D721Med (cell line): ENCODE measurements around the gene ZC3H12D.

Source experiments
- DNase-seq: peaks from one replicate; pipeline ENCODE4 v3.0.0; 2011; ENCODE audit warnings: low spot score; ENCODE audit not compliant: insufficient read length
- FAIRE-seq: peaks from 2 replicates; lab custom pipeline; 2011; peaks lifted over from hg19 to GRCh38; lab: Jason Lieb, UNC
- TF ChIP-seq, protein P1 (sequence below): IDR thresholded peaks from 2 replicates; pipeline ENCODE4 v1.5.1; 2012; ENCODE audit warnings: mild to moderate bottlenecking, control low read depth; ENCODE audit not compliant: insufficient read depth; ENCODE audit errors: missing control alignments

Gene ZC3H12D

DNA sequence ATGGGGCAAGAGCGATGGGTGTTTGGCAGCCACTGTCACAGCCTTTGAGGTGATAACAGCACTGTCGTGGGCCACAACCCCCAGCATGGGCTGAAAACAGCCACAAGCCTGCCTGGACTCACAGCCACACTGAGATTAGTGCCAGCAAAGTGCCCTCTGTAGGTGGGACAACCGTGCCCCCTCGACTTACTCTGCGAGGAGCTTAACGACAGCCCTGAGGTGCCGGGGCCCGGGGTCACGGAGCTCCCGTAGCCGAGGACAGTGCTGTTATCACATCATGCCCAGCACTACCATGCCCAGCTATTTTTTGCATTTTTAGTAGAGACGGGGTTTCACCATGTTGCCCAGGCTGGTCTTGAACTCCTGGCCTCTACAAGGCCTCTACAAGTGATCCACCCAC lies 48.2 kb downstream of the ZC3H12D start:
- TF ChIP-seq, protein P1, sequence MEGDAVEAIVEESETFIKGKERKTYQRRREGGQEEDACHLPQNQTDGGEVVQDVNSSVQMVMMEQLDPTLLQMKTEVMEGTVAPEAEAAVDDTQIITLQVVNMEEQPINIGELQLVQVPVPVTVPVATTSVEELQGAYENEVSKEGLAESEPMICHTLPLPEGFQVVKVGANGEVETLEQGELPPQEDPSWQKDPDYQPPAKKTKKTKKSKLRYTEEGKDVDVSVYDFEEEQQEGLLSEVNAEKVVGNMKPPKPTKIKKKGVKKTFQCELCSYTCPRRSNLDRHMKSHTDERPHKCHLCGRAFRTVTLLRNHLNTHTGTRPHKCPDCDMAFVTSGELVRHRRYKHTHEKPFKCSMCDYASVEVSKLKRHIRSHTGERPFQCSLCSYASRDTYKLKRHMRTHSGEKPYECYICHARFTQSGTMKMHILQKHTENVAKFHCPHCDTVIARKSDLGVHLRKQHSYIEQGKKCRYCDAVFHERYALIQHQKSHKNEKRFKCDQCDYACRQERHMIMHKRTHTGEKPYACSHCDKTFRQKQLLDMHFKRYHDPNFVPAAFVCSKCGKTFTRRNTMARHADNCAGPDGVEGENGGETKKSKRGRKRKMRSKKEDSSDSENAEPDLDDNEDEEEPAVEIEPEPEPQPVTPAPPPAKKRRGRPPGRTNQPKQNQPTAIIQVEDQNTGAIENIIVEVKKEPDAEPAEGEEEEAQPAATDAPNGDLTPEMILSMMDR, result no peak
- DNase-seq (no peak), FAIRE-seq (no peak)

DNA sequence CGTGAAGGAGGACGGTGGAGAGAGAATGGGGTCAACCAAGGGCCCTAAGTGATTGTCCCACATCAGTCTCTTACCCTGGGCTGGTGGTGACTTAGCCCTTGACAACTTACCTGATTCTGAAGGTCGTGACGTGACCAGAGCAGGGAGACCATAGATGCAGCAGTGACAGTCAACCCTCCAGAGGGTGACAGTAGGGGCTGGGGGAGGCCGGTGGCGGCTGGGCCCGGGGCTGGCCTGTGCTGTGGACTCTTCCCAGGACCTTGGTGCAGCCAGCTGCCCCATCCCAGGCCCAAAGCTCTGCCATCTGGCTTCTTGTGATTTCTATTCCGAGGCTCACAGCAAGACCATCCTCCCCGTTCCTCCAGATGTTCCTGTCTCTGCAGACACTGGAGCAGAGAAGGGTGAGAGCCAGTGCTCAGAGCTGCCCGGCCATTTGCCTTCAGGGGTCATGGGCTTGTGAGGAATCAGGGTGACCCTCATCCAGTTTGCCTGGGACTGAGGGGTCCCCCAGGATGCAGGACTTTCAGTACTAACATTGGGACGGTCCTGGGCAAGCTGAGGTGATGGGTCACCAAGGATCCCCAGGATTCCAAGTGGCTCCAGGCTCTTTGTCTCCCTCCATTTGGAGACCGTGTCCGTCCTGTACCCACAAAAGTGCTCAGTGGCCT lies 48.8 kb downstream of the ZC3H12D start:
- no peak for DNase-seq
- FAIRE-seq, result no peak
- TF ChIP-seq, protein P1, result no peak

DNA sequence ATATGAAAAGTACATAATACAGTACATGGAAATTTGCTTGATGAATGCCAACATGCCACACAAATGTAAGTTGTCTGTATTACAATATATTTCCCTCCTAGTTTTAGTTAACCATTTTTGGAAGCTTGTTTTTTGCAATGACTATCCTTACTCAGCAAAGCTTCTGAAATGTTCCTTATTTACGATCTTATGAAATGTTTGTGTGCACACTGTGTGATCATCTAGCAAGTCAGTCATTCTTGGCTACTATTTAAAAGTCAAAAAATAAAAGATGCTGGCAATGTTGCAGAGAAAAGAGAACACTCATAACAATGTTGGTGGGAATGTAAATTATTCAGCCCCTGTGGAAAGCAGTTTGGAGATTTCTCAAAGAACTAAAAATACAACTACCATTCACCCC lies 50.9 kb downstream of the ZC3H12D start:
- DNase-seq (no peak), FAIRE-seq (no peak)
- TF ChIP-seq, protein P1, result no peak

DNA sequence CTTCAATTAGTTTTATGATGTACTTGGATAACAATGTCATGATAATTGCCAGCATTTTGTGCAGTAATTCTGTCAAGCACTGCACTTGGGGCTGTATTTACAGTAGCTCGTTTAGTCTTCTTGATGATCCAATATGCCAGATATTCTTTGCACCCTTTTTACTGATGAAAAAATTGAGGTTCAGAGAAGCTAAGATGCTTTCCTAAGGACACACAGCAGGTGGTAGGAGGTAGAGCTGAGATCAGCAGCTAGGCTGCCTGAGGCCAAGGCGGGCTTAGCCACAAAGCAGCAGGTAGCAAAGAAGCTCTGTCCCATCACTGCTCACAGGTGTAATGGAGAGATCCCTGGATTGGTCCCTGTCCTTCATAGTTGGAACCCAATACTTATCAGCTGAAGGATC lies 51.4 kb downstream of the ZC3H12D start:
- TF ChIP-seq, protein P1, result no peak
- DNase-seq (no peak), FAIRE-seq (no peak)

DNA sequence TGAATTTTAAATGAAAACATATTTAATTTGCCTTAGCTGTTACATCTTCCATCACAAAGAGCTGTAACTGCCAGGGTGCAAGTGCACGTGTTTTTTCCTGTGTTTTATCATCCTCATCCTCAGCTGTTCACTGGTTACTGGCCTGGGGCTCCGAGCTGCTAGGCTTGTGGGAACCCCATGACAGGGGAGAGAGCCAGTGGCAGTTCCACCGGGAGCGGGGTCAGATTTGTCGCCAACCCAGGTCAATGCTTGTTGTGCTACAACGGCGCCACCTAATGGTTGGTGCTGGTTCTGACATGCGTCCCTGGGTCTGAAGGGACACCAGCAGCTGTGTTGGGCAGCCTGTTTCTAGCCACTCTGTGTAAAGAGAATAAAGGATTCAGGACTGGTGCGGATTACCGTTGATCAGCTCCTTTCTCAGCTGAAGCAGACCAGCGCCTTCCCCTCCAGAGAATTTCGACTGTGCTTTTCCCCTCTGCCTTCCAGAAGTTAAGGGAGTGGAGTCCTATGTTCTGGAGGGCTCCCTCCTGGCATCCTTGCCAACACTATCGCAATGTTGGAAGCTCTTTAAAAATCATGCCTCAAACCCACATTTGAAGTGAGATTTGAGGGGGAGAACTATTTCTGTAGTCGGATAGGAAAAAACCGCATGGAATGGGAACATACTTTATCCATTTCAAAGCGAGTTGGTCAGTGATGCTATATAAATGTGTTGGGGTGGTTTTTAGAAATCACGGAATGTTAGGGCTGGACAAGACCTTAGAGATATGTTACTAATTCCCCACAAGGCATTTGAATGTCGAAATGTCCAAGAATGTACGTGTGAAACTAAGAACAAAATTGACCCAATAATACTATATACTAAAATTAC lies 52.7 kb downstream of the ZC3H12D start:
- FAIRE-seq (no peak), DNase-seq (peak; percentile 73)
- TF ChIP-seq, protein P1, result peak; percentile 94

DNA sequence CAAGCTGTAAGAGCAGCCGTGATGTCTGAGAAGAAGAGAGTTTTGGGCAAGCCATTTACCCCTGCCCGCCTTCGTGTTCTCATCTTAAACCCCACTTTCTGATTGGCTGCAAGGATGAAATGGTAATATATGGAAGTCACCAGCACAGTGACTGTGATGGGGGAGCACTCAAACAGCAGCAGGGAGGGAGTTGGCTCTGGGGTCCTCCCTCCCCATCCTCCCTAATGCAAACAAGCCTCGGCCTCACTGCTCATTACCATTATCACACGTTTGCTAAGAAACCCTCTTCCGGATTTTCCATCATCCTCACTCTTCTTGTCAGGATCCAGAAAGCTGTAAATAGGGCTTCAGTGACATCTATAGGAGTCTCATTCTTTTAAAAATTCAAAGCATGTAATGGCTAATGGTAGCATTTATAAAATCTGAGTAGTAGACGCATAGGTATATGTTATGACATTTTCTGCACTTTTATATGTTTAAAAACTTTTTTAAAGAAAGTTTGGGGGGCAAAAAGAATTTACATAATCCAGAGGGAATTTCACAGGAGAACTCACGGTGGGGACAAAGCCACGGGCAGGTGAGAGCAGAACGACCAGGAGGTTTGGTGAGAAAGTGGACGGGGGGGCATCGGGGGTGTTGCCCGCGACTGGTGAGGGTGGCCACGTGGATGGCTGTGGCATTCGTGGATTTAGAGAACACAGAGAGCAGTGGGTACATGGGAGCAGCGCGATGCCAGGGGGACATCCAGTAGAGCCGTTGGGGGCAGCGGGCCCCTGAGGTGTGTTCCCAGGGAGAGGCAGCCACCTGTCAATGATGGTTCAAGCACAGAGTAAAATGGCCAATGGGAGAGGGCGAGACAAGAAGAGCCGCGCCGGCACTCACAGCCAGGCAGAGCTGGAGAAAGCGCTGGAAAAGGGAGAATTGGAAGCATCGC lies 55.1 kb downstream of the ZC3H12D start:
- DNase-seq (no peak), FAIRE-seq (no peak)
- TF ChIP-seq, protein P1, result no peak
